Globus pallidus (tissue), 1 donor: Measurements from ENCODE around the gene CSNK1D.
A peak's percentile ranks its signal among the peaks of the same experiment; 100 is the strongest.

Source experiments
- DNase-seq: peaks from one replicate; pipeline ENCODE4 v3.0.0-alpha.2; 2015; ENCODE audit warnings: low spot score

Gene CSNK1D

DNA sequence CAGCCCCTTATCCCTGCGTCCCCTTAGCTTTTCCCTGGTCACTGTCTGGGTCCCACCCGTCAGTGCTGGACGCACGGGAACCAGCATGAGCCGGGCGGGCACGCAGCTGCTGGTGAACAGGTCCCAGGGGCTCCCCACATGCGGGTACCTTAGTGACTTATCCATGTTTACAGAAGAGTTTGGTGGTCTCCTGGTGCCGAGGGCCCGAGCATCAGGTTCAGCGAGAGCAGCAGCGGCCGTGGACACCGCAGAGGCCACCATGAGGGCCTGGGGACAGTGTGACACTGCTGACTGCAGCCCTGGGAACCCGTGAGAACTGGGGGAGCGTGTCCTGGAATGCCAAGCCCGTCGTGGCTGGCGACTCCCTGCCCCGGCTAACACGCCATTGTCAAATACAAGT lies 37.4 kb upstream of the CSNK1D start:
- DNase-seq: no peak

- no peak for DNase-seq
Observed at GRCh38 chr17:82309656-82310570, 36.4 kb upstream of the CSNK1D start.

- DNase-seq: no peak
Observed at GRCh38 chr17:82305727-82306300, 32.3 kb upstream of the CSNK1D start.

- no peak for DNase-seq
Observed at GRCh38 chr17:82304826-82305726, 31.6 kb upstream of the CSNK1D start.

DNA sequence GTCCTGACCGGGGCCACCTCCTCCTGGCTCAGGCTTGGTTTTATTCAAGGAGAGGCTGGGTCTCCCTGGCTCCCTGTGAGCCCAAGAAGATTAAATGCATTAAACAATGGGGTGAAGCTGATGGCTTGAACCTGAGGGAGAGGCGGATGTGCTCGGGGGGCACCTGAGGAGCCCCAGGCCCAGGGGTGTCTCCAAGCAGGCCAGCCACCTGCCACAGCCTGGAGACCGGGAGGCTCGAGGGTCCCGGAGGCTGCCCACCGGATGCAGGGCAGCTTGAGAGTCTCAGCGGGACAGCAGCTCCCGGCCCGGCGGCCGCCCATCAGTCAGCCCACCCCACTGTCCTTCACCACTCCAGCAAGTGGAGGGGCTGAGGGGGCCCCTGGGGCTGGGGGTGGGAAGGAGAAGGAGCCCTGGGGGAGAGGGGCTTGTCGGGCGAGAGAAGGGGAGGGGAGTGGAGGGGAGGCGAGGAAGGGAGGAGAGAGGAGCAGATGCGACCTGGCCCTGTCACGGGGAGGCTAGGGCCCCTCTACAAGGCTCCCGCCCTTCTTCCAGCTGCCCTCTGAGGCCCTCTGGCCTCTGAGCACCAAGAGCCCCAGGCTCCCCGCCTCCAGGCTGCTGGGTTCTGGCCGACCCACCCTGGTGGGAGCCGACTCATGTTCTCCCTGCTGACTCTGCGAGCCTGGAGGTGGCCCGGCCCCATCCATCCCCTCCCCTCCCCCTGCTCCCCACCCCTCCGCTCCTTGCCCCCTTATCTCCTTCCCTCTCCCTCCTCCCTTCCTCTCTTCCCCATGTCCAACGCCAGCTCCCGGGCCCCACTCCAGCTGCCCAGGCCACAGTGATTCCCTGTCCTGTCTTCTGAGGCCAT lies 30.7 kb upstream of the CSNK1D start:
- DNase-seq: no peak

DNA sequence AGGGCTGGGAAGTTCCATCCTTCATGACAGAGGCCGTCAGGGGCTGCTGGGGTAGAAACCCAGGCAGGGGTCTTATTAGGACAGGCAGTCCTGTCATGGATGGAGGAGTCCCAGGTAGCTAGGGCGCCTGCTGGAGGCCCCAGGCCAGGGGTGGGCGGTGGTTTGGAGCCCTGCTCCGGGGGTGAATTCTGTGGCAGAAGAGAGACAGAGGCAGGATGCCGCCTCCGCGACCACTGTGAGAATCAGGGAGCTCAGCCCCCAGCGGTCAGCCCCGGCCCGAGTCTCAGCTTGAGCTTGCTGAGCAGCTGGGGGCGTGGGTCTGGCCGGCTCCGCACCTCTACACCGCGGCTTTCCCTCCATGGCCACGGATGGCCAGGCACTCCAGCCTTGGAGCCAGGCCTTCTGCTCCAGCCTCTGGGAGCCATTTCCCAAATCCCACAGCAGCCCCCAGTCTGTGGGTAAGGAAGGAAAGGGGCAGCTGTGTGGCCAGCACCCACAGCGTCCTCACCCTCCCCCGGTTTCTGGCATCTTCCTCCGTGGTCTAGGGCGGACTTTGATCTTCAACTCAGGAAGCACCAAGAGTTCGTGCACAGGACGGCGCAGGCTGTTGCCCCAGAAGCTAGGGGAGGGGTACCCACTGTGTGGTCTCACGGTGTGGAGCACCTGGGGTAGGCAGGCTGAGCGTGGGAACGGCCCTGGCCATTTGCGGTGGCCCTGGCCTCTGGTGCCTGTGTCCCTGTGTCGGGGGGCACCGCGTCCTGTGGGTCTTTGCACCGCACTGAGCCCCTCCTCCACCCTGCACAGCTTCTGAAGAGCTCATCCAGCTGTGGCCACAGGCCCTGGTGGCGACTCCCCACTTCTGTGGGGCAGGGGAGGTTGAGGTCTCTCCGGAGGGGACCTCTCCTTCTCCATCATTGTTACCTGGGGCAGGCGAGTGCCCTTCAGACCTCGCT lies 29.8 kb upstream of the CSNK1D start:
- no peak for DNase-seq

- no peak for DNase-seq
Observed at GRCh38 chr17:82302568-82302963, 29.1 kb upstream of the CSNK1D start.

- DNase-seq: no peak
Observed at GRCh38 chr17:82301916-82302567, 28.5 kb upstream of the CSNK1D start.

- DNase-seq: no peak
Observed at GRCh38 chr17:82301300-82301915, 27.9 kb upstream of the CSNK1D start.

- no peak for DNase-seq
Observed at GRCh38 chr17:82300707-82301270, 27.3 kb upstream of the CSNK1D start.

GRCh38 chr17:82300228-82300627 lies 26.7 kb upstream of the CSNK1D start:
- DNase-seq: no peak

DNA sequence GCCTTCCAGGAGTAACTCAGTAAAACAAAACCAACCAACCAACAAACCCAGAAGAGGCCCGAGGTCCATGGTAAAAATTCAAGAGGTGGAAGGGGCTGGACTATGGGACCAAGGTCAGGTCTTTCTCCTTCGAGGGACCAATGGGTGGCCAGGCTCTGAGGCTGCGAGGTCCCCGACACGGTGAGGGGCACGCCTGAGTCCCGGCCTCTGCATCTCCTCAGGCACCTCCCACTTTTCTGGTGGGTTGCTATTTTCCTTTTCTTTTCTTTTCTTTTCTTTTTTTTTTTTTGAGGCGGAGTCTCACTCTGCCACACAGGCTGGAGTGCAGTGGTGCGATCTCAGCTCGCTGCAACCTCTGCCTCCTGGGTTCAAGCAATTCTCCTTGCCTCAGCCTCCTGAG lies 26.0 kb upstream of the CSNK1D start:
- no peak for DNase-seq

- no peak for DNase-seq
Observed at GRCh38 chr17:82298538-82299421, 25.3 kb upstream of the CSNK1D start.

DNA sequence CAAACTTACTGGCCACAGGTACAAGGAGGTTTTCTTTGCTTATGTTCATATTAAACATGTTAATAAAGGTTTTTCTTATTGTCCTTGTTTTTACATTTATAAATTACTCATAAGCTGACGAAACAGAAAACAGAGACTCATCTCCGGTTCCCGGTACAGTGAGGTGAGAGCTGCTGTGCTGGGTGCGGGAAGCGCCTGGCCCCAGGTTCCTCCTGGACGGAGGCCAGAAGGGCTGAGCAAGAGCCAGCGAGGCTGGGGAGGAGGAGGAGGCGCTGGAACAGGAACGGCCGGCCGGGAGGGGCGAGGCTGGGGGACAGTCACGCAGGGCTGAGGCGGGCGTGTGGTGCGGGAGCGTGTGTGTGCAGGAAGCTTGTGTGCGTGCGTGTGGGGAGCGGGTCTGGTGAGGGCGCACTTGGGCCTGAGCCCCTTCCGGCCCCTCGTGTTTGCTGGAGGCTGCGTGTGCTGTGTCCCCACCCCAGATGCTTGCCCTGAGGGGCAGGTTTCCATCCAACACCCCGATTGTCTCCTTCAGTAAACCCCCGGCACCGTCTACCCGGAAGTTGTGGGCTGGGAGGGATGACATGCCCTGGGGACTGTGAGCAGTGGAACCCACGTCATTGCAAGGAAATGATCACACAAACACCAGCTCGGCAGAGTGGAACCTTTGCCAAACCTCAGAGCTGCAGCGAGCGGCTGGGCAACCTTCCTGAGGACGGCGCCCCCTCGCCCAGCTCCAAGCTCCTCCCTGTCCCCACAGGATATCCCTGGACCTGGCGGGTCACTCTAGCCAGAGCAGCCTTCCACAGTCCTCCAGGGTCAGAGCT lies 24.4 kb upstream of the CSNK1D start:
- DNase-seq: peak; percentile 56

DNA sequence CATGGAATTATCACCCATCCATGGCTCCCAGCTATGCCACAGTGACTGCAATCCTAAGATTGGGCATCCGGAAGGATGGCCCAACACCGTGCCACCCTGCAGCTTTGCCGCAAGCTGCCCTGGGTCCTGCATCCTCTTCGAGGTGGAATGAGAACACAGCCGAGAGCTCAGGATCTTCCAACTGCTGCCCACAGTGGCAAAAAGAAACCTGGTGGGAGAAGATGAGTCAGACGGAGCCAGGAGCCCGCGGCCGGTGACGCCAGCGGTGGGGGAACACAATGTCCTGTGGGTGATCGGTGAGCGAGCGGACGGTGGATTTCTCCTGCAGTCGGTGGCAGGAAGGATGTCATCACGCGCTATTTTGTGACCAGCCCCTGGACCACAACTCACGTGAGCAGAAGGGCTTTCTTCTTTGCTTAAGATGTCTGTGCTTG lies 23.8 kb upstream of the CSNK1D start:
- no peak for DNase-seq

DNA sequence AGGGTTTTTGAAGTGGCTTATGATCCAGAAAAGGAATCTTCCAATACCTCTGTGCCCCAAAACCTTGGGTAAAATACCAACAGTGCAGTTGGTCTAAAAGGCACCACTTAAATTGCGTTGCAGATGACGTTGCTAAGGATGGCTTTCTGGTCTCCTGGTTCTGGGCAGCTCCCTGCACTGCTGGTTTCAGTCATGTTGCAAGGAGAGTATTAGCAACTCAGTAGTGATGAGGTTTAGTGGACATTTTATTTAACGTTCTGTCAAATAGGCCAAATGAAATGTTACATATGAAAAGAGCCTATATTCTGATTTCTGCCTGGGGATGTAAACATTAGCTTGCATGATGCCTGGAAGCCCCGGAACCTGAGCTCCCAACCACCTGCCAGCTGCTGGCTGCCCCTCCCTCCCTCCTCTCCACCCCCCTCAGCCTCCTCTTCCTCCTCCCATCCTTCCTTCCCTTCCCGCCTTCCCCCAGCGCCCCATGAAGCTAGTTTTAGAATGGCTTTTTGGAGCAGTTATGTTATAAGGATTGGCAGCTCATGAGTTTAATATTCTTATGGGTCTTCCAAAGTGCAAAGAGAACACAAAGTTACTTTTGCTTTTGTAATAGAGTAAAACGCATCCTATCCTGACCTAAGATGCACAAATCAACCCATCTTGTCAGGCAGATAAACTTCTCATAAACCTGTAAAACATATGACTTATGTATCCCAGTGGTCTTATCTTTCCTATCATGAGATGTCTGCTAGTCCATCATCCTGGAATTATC lies 23.2 kb upstream of the CSNK1D start:
- no peak for DNase-seq
